GM19193 (cell line): ENCODE results near the gene OR11A1.

ENCODE experiments used
- POLR2A ChIP-seq: IDR thresholded peaks from 4 replicates; pipeline ENCODE4 v1.6.1; 2011; ENCODE audit not compliant: insufficient read depth, insufficient read length; ENCODE audit errors: extremely low read depth

OR11A1 gene

DNA sequence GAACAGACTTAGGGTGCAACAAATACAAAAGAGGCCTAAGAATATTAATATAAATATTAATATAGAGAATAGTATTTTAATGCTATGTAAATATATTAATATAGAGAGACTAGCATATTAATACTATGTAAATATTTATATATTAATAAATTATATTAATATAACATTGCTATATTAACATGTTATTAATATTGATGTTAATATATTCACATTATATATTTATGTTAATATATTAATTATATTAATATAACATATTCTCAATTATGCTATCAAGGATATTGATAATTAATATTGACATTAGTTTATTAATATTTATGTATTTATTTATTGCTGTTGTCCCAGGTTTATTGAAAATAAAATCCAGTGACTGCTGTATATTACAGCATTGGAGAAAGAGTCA, 32.0 kb upstream of the OR11A1 start:
- TF ChIP-seq POLR2A: no peak

DNA sequence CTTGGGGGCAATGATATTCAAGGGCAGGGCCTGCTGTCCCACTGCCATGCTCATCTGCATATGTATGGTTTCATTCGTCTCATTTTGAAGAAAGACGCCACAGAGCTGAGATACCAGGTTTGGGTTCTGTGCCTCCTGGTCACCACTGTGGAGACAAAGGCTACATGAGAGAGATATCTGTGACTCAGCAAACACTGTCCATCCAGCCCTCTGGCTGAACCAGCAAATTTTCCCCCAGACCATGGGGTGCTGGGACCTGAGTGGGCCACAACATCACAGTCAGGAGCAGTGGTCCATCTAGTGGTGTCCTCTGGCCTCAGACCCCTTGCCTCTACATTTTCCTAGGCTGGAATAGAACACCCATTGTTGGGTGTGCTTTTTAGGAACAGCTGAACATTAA, 30.8 kb upstream of the OR11A1 start, which contains the start of gene MAS1L:
Gene MAS1L (minus strand): TSS at position 297 of the 400 bp plus-strand sequence. CDS start 54 bp downstream, at position 243.
- no peak for TF ChIP-seq POLR2A

DNA sequence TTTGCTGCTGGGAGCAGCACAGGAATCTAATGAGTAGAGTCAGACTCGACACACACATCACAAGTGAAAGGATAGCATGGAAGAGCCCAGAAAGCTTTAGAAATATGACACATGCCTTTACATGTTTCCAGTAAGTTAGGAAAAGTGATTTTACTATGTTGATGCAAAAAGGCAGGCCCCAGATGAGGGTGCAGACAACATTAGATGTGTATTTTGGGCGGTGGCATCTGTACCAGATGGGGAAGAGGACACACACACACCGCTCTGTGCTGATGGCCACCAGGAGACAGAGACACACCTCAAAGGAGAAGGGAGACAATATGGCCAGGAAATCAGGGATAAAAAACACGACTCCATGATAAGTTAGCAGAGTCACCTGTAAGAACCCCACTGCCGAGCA, 30.3 kb upstream of the OR11A1 start:
- no peak for TF ChIP-seq POLR2A

DNA sequence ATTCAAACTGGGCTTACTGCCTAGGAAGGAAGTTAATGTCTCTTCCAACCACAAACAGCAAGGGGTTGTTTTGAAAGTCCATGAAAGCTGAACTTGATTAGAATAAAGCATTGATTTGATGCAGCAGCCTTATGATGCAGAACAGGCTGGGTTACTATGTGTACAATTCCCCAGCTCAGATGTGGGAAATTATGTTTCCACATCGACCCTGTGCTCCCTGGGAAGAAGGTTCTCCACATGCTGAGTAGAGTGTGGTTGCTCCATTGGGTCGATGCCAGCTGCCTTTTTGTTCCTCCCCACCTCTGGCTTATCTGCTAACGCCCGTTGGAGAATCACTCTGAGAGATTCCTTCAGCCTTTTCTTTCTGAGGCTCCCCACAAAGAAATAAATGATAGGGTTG, 29.7 kb upstream of the OR11A1 start:
- TF ChIP-seq POLR2A: no peak

DNA sequence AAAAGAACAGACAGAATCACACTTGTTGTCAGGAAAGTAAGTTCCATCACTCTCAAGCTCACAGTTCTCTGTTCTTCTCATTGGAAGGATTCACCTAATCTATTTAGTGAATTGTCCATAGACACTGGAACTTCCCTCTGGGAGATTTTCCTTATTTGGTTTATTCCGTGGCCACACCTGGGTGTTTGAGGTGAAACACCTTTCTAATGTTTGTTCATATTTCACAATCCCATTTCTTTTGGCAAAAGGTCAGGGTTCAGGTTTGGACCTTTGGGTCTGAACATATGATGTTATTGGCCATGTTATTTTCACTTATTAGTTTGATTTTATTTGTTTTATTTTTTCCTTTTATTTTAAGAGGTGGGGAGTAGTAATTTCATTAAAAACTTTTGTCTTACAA, 26.9 kb upstream of the OR11A1 start:
- TF ChIP-seq POLR2A: no peak

DNA sequence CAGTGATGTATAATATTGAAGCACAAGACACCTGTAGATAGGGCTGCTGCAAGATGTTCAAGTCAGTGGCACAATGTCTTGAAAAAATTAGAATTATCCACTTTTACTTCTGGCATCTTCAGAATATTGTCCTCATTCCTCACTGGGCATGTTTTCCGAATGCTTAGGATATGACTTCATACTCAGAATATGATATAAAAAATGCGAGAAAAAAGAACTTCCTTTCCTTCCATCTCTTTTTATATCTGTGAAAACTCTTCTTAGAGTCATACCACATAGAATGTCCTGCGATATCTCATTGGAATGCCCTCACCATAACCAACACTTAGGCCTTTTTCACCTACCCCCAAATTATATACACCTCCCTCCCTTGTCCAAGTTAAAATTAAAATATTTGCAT, 26.3 kb upstream of the OR11A1 start:
- no peak for TF ChIP-seq POLR2A

DNA sequence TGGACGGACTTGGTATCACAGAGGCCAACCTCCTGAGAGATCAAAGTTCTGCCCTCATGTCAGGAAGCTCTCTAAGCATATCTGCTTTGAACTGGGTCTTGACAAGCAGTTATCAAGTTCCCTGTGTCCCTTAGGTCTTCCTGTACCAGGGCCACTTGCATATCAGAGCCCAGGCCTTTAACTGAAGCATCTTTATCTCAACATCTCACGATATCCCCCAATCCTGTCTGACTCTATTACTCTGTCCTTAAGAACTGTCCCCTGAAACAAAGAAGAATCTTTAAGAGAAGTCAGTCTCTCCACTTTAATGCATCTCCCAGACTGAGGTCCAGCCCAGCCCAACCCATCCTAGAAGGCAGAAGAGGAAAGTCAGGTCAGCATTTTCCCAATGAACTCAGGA, 22.7 kb upstream of the OR11A1 start:
- TF ChIP-seq POLR2A: no peak

DNA sequence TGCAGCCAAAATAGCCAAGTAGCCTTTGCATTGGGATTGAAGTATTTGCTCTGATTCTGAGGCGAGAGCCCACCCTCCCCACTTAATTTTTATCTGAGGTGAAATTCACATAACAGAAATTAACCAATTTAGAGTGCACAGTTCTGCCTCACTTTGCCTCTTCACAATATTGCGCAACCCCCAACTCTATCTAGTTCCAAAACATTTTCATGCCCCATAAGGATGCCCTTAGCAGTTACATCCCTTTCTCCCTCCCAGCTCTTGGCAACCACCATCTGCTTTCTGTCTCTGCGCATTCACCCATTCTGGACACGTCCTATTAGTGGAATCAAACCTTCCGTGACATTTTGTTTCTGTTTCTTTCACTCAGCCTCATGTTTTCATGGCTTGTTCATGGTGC, 21.9 kb upstream of the OR11A1 start:
- TF ChIP-seq POLR2A: no peak

DNA sequence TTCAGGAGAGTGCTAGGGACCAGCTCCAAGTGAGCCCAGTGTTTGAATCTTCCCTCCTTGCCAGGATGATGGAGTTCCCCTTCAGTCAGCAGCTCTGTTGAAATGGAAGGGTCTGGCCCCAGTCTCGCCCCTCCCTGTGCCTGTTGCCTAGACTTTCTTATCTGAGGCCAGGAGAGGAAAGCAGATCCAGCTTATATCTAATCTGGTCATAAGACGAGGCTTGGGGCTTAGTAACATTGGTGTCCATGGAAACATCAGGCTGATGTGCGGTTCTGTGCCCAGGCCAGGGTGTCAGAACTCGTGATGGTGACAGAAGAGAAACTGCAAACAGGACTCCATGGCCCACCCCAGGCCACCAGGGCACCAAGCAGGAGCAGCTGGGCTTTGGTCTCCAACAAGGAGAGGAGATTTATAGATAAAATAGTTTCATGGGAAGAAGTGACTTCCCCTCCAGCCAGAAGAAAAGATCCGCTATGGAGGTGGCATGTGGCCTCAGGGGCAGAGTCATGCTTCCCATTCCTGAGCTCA, 21.1 kb upstream of the OR11A1 start:
- TF ChIP-seq POLR2A: no peak

DNA sequence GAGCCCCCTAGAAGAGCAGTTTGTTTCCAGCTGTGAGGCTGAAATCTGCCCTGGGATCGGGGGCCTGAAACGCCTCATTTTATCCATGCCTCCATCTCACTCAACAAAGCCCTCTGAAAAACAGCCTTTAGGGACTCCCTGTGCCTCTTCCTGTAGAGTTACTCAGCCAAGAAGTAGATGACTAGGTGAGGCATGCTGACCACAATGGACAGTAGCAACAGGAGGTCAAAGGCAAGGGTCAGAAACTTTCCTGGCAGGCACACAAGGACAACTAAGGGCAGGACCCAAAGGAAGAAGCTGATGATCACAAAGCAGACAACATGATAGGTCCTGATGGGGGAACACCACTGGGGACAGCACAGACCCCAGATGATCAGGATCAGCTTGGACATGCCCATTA, 18.1 kb upstream of the OR11A1 start:
- no peak for TF ChIP-seq POLR2A

DNA sequence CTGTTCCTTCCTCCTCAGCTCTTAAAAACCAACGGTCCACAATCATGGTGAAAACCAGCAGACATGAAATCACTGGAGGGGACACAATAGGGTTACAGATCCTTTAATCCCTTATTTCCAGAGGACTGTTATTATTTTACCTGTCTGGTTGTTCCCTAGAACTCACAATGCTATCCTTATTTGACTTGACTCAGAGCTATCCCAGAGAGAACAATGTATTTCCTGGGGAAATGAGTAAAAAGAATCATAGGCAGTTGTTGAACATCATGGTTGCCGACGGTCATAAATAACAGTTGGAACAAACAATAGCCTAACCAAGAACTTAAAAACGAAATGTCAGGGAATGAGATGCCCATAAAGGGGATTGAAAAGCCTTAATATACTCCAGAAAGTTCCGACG, 9.4 kb upstream of the OR11A1 start:
- no peak for TF ChIP-seq POLR2A

DNA sequence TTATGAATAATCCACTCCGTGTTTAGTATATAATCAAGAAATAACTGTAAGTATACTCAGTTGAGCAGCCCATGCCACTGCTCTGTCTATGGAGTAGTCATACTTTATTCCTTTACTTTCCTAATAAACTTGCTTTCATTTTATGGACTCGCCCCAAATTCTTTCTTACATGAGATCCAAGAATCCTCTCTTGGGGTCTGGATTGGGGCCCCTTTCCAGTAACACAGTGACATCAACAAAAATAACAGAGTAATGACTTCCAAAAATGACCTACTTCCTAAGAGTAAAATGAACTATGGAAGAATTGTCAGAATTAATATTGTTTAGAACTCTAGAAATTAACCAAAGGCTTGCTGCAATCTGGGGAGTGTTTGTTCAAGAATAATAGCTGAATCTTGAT, 8.9 kb upstream of the OR11A1 start:
- no peak for TF ChIP-seq POLR2A

DNA sequence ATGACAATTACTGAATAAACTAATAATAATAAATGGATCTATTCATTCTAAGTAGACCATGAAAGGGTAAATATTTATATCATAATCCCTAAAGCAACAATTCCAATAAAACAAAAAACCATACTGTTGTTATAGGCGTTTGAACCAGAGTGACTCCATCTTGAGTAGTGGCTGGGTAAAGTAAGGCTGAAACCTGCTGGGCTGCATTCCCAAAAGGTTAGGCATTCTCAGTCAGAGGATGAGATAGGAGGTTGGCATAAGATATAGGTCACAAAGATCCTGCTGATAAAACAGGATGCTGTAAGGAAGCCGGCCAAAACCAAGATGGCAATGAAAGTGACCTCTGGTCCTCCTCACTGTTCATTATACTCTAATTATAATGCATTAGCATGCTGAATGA, 8.4 kb upstream of the OR11A1 start:
- no peak for TF ChIP-seq POLR2A

DNA sequence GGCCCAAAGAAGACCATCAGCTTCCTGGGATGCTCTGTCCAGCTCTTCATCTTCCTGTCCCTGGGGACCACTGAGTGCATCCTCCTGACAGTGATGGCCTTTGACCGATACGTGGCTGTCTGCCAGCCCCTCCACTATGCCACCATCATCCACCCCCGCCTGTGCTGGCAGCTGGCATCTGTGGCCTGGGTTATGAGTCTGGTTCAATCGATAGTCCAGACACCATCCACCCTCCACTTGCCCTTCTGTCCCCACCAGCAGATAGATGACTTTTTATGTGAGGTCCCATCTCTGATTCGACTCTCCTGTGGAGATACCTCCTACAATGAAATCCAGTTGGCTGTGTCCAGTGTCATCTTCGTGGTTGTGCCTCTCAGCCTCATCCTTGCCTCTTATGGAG, 5.2 kb upstream of the OR11A1 start:
- TF ChIP-seq POLR2A: no peak

DNA sequence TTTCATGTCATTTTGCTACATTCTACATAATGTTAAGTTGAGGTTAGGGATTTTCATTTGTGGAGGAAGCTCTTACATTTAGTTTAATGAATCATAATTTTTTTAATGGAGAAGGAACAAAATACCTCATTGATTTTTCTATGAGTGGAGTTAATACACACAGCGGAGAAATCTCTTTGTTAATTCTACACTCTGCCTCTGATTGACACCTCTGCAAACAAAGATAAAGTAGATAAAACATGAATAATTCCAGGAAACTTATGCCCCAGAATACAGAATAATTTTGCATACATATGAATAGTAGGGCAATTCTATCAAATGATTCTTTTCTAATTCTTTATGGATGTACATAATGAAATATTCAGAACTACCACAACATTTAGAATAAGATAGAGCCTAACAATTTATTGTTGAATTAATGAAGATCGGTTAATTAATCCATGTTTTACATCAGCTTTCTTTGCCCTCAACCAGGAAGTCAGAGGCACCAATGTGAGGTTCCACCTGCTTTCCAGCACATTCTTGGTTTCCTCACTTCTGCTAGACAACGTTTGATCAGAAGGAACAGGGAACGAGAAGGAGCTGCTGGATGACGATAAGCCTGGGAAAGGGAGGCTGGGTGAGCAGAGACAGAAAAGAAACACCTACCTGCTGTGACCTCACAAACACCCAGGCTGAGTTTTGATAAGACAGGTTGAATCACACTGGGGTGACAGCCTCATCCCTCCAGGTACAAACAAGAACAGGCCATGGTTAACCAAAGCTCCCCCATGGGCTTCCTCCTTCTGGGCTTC, 4.3 kb upstream of the OR11A1 start:
- no peak for TF ChIP-seq POLR2A

DNA sequence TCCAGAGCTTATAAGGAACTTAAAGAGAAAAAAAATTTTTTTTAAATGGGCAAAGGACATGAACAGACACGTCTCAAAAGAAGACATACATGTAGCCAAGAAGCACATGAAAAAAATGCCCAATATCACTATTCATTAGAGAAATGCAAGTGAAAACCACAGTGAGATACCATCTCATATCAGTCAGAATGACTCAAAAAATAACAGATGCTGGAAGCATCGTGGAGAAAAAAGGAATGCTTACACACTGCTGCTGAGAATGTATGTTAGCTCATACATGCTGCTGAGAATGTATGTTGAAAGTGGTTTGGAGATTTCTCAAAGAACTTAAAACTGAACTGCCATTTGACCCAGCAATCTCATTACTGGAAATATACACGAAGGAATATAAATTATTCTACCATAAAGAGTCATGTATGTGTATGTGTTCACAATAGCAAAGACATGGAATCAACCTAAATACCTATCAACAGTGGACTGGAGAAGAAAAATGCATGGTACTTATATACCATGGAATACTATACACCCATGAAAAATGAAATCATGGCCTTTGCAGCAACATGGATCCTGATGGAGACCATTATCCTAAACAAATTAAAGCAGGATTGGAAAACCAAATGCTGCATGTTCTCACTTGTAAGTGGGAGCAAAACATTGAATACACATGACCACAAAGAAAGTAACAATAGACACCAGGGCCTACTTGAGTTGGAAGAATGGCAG, 5.2 kb downstream of the OR11A1 start:
- TF ChIP-seq POLR2A: no peak
